Measurements from ENCODE around the gene HDAC5.
"Not testable (repeated sequence)": the region's sequence is repeated elsewhere in the genome, so short reads cannot be mapped to it uniquely, and the experiment has no call there.

The HDAC5 gene

GRCh38 chr17:44037471-44037870 is 86.0 kb downstream of the HDAC5 start:
- DNase-seq (ENCODE audit: low read depth in 2 of 3, low spot score in 2 of 3): no peak

GRCh38 chr17:44034688-44035087 is 88.8 kb downstream of the HDAC5 start:
- DNase-seq (ENCODE audit: low read depth in 2 of 3, low spot score in 2 of 3): not testable (repeated sequence)

GRCh38 chr17:44033861-44034408 is 89.5 kb downstream of the HDAC5 start:
- DNase-seq (ENCODE audit: low read depth in 2 of 3, low spot score in 2 of 3): no peak

GRCh38 chr17:44030482-44030881 is 93.0 kb downstream of the HDAC5 start:
- no peak for DNase-seq (ENCODE audit: low read depth in 2 of 3, low spot score in 2 of 3)

GRCh38 chr17:44029736-44030135 is 93.7 kb downstream of the HDAC5 start:
- no peak for DNase-seq (ENCODE audit: low read depth in 2 of 3, low spot score in 2 of 3)
